ENCODE results near the gene SIRT4.

SIRT4 gene

GRCh38 chr12:120260607-120261006 is 41.5 kb upstream of the SIRT4 start:
- TF ChIP-seq CTCF (IDR thresholded peaks at IDR 0.05), result no peak
- no peak for TF ChIP-seq ZFX (IDR thresholded peaks at IDR 0.05; ENCODE audit: borderline replicate concordance)
- no peak overlapping the region for H3K27ac ChIP-seq

GRCh38 chr12:120261951-120262851 is 39.9 kb upstream of the SIRT4 start:
- TF ChIP-seq CTCF (IDR thresholded peaks at IDR 0.05) (no peak), ZFX (IDR thresholded peaks at IDR 0.05; ENCODE audit: borderline replicate concordance) (no peak)
- peak overlapping the region; percentile 31; the same call in 1 of the 2 replicates for H3K27ac ChIP-seq

GRCh38 chr12:120262852-120263747 is 39.0 kb upstream of the SIRT4 start:
- H3K27ac ChIP-seq, result peak overlapping the region; percentile 31; the same call in 1 of the 2 replicates
- no peak for TF ChIP-seq ZFX (IDR thresholded peaks at IDR 0.05; ENCODE audit: borderline replicate concordance)
- no peak for TF ChIP-seq CTCF (IDR thresholded peaks at IDR 0.05)

- peak overlapping the region; percentile 31 for H3K27ac ChIP-seq
- no peak for TF ChIP-seq ZFX (IDR thresholded peaks at IDR 0.05; ENCODE audit: borderline replicate concordance)
- TF ChIP-seq CTCF (IDR thresholded peaks at IDR 0.05), result no peak
Observed at GRCh38 chr12:120263748-120264085, 38.4 kb upstream of the SIRT4 start.

- TF ChIP-seq CTCF (IDR thresholded peaks at IDR 0.05), result no peak
- no peak for TF ChIP-seq ZFX (IDR thresholded peaks at IDR 0.05; ENCODE audit: borderline replicate concordance)
- H3K27ac ChIP-seq, result peak overlapping the region; percentile 31
Observed at GRCh38 chr12:120264086-120264903, 37.8 kb upstream of the SIRT4 start.

GRCh38 chr12:120264904-120265472 is 37.1 kb upstream of the SIRT4 start:
- peak overlapping the region; percentile 49 for H3K27ac ChIP-seq
- no peak for TF ChIP-seq CTCF (IDR thresholded peaks at IDR 0.05)
- TF ChIP-seq ZFX (IDR thresholded peaks at IDR 0.05; ENCODE audit: borderline replicate concordance), result no peak

All from 22Rv1 (cell line).